B cell (primary cell): ENCODE results near the gene NDUFAF5.

ENCODE experiments used
- CTCF ChIP-seq: fragments of 200-600 bp; IDR thresholded peaks from one replicate; pipeline ENCODE4 v1.8.0; 2022; ENCODE audit warnings: antibody characterized with exemption, mild to moderate bottlenecking
- EZH2 ChIP-seq: IDR thresholded peaks from 2 replicates; pipeline ENCODE4 v1.6.1; 2012; ENCODE audit warnings: borderline replicate concordance, low read depth, mild to moderate bottlenecking, moderate library complexity, low read length; ENCODE audit not compliant: insufficient read depth, poor library complexity, severe bottlenecking

GRCh38 chr20:13755809-13756208 lies 29.0 kb upstream of the NDUFAF5 start:
- TF ChIP-seq EZH2 (no peak), CTCF (no peak)
